Esophagus muscularis mucosa (tissue), 3 donors: ENCODE measurements around the gene MYOF.

Experiments used
- CTCF ChIP-seq, 3 experiments: fragments of 200-600 bp in 2 of 3; fragments of 450-650 bp in 1 of 3; sonication (generic) in 2 of 3; IDR thresholded peaks; one replicate each; pipeline ENCODE4 v1.5.1; 2017 to 2019; ENCODE audit warnings: antibody characterized with exemption in 3 of 3, mild to moderate bottlenecking in 2 of 3, moderate library complexity in 1 of 3
- EP300 ChIP-seq: sonication (generic); formaldehyde crosslinking; IDR thresholded peaks from one replicate; pipeline ENCODE4 v1.6.1; 2017; ENCODE audit warnings: antibody characterized with exemption

GRCh38 chr10:93272884-93273675 is 209.1 kb downstream of the MYOF start:
- TF ChIP-seq EP300, result no peak
- TF ChIP-seq CTCF (IDR thresholded peaks at IDR 0.05), result no peak
